Measurements from ENCODE around the gene RNF17. TPM values are rescaled to one million over a fixed set of nuclear protein-coding genes. Genes with fewer than 3 reads are reported as not detected.
"Not testable (repeated sequence)": the region's sequence is repeated elsewhere in the genome, so short reads cannot be mapped to it uniquely, and the experiment has no call there.

The RNF17 gene, protein sequence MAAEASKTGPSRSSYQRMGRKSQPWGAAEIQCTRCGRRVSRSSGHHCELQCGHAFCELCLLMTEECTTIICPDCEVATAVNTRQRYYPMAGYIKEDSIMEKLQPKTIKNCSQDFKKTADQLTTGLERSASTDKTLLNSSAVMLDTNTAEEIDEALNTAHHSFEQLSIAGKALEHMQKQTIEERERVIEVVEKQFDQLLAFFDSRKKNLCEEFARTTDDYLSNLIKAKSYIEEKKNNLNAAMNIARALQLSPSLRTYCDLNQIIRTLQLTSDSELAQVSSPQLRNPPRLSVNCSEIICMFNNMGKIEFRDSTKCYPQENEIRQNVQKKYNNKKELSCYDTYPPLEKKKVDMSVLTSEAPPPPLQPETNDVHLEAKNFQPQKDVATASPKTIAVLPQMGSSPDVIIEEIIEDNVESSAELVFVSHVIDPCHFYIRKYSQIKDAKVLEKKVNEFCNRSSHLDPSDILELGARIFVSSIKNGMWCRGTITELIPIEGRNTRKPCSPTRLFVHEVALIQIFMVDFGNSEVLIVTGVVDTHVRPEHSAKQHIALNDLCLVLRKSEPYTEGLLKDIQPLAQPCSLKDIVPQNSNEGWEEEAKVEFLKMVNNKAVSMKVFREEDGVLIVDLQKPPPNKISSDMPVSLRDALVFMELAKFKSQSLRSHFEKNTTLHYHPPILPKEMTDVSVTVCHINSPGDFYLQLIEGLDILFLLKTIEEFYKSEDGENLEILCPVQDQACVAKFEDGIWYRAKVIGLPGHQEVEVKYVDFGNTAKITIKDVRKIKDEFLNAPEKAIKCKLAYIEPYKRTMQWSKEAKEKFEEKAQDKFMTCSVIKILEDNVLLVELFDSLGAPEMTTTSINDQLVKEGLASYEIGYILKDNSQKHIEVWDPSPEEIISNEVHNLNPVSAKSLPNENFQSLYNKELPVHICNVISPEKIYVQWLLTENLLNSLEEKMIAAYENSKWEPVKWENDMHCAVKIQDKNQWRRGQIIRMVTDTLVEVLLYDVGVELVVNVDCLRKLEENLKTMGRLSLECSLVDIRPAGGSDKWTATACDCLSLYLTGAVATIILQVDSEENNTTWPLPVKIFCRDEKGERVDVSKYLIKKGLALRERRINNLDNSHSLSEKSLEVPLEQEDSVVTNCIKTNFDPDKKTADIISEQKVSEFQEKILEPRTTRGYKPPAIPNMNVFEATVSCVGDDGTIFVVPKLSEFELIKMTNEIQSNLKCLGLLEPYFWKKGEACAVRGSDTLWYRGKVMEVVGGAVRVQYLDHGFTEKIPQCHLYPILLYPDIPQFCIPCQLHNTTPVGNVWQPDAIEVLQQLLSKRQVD (N-terminal part only)
- total RNA-seq, result not detected

DNA sequence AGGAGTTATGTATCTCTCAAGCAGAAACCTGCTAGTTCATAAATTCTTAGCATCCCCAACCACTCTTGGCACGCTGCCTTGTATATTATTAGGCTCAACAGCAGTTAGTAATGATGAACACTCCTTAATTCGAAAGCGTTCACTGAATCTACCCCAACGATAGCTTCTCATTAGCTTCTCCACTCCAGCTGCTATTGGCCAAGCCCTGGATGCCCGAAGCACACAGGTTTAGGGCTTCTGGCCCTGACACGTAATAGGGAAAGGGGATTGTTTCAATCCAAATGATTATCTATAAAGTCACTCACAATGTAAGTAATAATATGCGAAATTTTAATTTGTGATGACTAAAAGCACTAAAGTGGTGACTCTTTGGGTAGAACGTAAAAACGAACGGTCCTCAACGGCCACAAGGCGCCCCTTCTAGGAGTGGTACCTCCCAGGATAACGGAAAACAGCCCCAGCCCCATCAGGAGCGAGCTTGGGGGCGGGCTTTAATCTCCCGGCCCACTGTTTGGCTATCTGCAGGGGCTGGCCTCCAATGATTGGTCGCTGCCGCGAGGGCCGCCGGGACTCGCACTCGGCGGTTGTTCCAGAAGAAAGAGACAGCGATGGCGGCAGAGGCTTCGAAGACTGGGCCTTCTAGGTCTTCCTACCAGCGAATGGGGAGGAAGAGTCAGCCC lies at the start of gene RNF17:
RNF17 (plus strand) TSS at position 574 of the 680 bp plus-strand sequence; CDS start at position 609, 35 bp downstream.
- no peak within 1 kb of the TSS for H3K27ac Mint-ChIP-seq
- no peak for DNase-seq (ENCODE audit: low spot score)

DNA sequence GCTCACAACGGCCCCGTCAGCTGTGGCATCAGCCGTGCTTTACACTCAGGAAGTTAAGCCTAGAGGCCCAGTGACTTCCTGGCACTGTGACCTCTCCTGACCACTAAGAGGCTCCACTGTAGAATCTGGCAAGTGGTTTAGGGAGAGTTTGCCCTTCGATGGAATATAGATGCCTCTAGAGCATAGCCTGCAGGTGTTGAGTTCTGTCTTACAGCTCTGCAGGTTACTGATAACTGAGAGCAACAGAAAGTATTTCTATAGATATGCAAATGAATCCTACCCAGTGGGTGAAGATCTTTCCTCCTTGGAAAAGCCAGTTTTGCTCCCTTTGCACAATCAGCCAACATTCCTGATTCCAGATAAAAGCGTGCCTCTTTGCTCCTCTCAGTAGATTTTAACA lies 48.0 kb upstream of the RNF17 start:
- no peak overlapping the region for H3K4me3 Mint-ChIP-seq
- DNase-seq (ENCODE audit: low spot score) (no peak), ATAC-seq (peak in 1 of 2 donors; percentile 36)
- H3K27ac Mint-ChIP-seq, result no peak overlapping the region
- H3K4me1 Mint-ChIP-seq (ENCODE audit: low read depth in 2 of 2), result peaks cover 0 to 4% of the 10 kb centered on the region in 2 donors
- no peaks in the 10 kb centered on the region for H3K36me3 Mint-ChIP-seq
- no peaks in the 10 kb centered on the region for H3K9me3 Mint-ChIP-seq
- peaks cover 0 to 3% of the 10 kb centered on the region in 2 donors for H3K27me3 Mint-ChIP-seq

More for the DNA sequence above, at the start of gene RNF17:
- H3K4me1 Mint-ChIP-seq (ENCODE audit: low read depth in 2 of 2), result no peaks in the 10 kb centered on the region
- H3K9me3 Mint-ChIP-seq, result no peaks in the 10 kb centered on the region
- peaks cover 11 to 23% of the 10 kb centered on the region in 2 donors for H3K27me3 Mint-ChIP-seq
- H3K4me3 Mint-ChIP-seq, result no peak within 1 kb of the TSS
- no peaks in the 10 kb centered on the region for H3K36me3 Mint-ChIP-seq
- no peak for ATAC-seq

DNA sequence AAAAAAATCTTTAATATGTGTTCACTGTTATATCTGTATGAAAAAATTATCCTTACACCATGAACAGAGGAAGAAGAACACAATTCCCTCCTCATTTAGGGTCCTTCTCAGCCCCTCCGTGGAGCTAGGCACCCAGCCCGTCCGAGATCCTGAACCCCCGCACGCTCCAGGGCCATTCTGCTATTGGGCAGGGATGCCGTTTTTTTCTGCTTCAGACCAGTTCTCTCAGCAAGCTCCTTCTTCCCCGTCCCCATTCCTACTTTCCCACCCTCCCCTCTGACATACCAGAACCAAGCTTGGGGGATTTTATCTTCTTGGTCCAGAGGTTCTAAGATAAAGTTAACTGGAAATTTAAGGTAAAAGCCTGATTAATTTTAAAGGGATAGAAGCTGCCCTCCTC lies 47.5 kb upstream of the RNF17 start:
- Mint-ChIP-seq H3K27ac (no peak overlapping the region), H3K36me3 (no peaks in the 10 kb centered on the region), H3K27me3 (peaks cover 0 to 4% of the 10 kb centered on the region in 2 donors), H3K4me1 (ENCODE audit: low read depth in 2 of 2) (peaks cover 0 to 4% of the 10 kb centered on the region in 2 donors), H3K9me3 (no peaks in the 10 kb centered on the region), H3K4me3 (no peak overlapping the region)
- DNase-seq (ENCODE audit: low spot score) (no peak), ATAC-seq (no peak)

DNA sequence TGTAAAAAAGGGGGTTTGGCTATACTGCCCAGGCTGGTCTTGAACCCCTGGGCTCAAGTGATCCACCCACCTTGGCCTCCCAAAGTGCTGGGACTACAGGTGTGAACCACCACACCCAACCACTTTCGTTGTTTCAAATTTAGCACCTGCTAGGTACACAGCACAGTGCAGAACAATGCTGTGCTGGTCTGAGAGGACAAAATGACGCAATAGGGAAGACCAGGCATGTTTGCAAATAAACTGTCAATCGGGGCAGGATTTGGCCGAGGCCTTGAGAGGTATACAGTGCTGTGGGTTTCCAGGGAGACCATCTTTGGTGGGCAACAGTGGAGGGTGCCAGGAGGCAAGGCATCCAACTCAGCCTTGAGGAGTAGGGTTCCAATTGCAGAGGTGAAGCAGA lies 46.8 kb upstream of the RNF17 start:
- Mint-ChIP-seq H3K4me3 (no peak overlapping the region), H3K27ac (no peak overlapping the region), H3K36me3 (no peaks in the 10 kb centered on the region), H3K27me3 (peaks cover 0 to 3% of the 10 kb centered on the region in 2 donors), H3K9me3 (no peaks in the 10 kb centered on the region), H3K4me1 (ENCODE audit: low read depth in 2 of 2) (peaks cover 0 to 4% of the 10 kb centered on the region in 2 donors)
- ATAC-seq (peak in 1 of 2 donors; percentile 14), DNase-seq (ENCODE audit: low spot score) (no peak)

DNA sequence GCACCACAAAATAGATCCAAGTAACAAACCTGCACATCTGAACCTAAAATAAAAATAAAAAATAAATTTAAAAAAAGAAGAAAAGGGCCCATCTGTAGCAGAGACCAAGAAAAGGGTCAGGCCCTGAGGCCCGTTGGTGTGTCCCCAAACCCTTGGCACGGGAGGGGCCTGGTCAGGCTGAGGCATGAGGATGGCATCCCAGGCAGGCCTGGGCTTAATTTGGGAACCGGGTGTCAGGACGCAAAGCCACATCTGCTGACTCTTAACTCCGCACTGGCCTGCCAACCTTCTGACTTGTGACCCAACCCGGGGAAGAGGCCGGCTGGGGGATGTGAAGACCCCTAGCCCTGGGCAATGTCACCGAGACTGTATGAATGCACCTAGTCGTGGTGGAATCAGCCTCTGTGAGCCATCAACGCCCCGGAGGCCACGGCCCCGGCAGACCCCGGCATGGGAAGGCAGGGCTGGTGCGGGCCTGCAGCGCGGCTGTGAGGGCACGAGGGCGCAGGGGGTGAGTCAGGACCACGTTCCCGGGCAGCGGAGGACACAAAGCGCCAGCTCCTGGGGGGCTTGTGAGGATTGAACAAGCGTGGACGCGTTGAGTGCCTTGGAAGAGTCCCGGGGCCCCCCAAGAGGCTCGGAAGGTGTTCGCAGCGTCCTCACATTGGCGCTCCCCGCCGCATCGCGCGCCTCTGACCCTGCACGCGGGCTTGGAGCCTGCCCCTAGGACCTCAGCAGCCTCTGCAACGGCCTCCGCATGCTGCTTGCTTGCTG lies 45.6 kb upstream of the RNF17 start:
- no peaks in the 10 kb centered on the region for H3K9me3 Mint-ChIP-seq
- no peak overlapping the region for H3K4me3 Mint-ChIP-seq
- no peak overlapping the region for H3K27ac Mint-ChIP-seq
- DNase-seq (ENCODE audit: low spot score), result no peak
- H3K36me3 Mint-ChIP-seq, result no peaks in the 10 kb centered on the region
- no peak for ATAC-seq
- peaks cover 0 to 3% of the 10 kb centered on the region in 2 donors for H3K27me3 Mint-ChIP-seq
- H3K4me1 Mint-ChIP-seq (ENCODE audit: low read depth in 2 of 2), result peaks cover 0 to 4% of the 10 kb centered on the region in 2 donors

DNA sequence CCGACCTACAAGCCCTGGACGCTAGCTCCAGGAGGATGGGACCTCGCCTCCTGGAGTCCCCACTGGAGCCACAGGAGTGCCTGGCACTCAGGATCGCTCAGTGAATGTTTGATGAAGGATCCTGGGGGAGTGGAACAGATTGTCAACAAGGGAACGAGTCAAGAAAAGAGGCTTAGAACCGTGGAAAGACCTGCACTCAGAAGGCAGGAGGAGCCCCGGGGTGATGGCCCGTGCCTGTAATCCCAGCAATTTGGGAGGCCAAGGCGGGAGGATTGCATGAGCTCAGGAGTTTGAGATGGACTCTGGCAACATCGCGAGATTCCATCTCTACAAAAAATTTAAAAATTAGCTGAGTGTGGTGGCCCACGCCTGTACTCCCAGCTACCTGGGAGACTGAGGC lies 44.8 kb upstream of the RNF17 start:
- peaks cover 0 to 4% of the 10 kb centered on the region in 2 donors for H3K4me1 Mint-ChIP-seq (ENCODE audit: low read depth in 2 of 2)
- H3K4me3 Mint-ChIP-seq, result no peak overlapping the region
- DNase-seq (ENCODE audit: low spot score), result no peak
- H3K36me3 Mint-ChIP-seq, result no peaks in the 10 kb centered on the region
- no peaks in the 10 kb centered on the region for H3K9me3 Mint-ChIP-seq
- no peak overlapping the region for H3K27ac Mint-ChIP-seq
- H3K27me3 Mint-ChIP-seq, result peaks cover 0 to 7% of the 10 kb centered on the region in 2 donors
- no peak for ATAC-seq

DNA sequence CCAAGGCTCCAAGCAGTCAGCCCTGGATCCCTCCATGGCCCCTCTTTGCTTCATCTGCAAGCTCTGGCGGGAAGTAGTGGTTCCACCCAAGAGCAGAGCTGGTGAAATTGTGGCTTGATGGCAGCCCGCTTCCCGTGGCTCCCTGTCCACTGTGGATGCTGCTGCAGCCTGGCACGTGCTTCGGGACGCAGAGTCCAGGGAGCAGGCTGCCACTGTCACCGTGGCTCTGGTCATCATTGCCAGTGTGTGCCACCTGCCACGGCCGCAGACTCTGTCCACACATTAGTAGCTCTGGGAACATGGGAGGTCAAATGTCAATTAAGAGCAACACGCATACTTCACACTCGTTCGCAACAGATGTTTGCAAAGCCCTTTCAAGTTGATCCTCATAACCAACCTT lies 40.8 kb upstream of the RNF17 start:
- H3K4me1 Mint-ChIP-seq (ENCODE audit: low read depth in 2 of 2), result no peaks in the 10 kb centered on the region
- H3K27me3 Mint-ChIP-seq, result peaks cover 14 to 16% of the 10 kb centered on the region in 2 donors
- H3K9me3 Mint-ChIP-seq, result no peaks in the 10 kb centered on the region
- peak overlapping the region in 1 of 2 donors; percentile 1 for H3K27ac Mint-ChIP-seq
- H3K4me3 Mint-ChIP-seq, result no peak overlapping the region
- ATAC-seq, result no peak
- no peaks in the 10 kb centered on the region for H3K36me3 Mint-ChIP-seq
- DNase-seq (ENCODE audit: low spot score), result no peak

DNA sequence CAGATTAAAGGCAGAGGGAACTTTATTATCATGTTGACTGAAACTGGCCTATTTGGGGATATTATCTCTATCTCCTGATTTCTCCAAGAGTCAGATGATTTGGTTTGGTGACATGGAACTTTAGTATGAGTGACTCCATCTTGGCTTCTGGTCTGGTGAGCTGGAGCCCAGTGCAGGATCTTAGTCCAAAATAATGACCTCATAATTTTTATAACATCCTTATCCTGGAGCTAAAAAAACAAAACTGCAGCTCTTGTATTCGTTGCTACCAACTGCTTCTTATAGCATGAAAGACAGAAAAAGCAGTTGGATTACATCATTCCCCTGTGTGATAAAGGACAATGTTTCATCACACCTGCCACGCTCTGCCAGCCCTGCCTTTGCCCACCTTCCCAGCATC lies 39.3 kb upstream of the RNF17 start:
- Mint-ChIP-seq H3K36me3 (no peaks in the 10 kb centered on the region), H3K9me3 (no peaks in the 10 kb centered on the region), H3K27ac (no peak overlapping the region), H3K27me3 (peaks cover 18 to 19% of the 10 kb centered on the region in 2 donors), H3K4me3 (no peak overlapping the region), H3K4me1 (ENCODE audit: low read depth in 2 of 2) (no peaks in the 10 kb centered on the region)
- no peak for DNase-seq (ENCODE audit: low spot score)
- no peak for ATAC-seq

DNA sequence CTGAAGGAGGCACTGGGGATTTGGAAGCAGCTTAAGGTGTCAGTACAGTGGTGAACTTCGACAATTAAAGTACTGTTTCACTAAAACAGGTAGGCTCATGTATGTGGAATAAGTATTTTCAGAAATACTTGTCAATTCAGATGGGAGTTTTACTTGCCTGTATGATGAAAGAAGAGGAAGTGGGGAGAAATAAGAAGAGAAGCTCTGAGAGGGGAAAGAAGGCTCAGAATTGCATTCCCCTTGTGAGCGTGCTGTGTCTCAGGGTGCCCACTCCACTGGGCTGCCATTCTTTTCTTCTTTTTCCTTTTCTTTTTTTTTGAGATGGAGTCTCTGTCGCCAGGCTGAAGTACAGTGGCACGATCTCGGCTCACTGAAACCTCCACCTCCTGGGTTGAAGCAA lies 38.6 kb upstream of the RNF17 start:
- DNase-seq (ENCODE audit: low spot score), result no peak
- H3K36me3 Mint-ChIP-seq, result no peaks in the 10 kb centered on the region
- H3K27ac Mint-ChIP-seq, result no peak overlapping the region
- H3K4me1 Mint-ChIP-seq (ENCODE audit: low read depth in 2 of 2), result no peaks in the 10 kb centered on the region
- H3K4me3 Mint-ChIP-seq, result no peak overlapping the region
- no peaks in the 10 kb centered on the region for H3K9me3 Mint-ChIP-seq
- ATAC-seq, result no peak
- peaks cover 18 to 19% of the 10 kb centered on the region in 2 donors for H3K27me3 Mint-ChIP-seq

DNA sequence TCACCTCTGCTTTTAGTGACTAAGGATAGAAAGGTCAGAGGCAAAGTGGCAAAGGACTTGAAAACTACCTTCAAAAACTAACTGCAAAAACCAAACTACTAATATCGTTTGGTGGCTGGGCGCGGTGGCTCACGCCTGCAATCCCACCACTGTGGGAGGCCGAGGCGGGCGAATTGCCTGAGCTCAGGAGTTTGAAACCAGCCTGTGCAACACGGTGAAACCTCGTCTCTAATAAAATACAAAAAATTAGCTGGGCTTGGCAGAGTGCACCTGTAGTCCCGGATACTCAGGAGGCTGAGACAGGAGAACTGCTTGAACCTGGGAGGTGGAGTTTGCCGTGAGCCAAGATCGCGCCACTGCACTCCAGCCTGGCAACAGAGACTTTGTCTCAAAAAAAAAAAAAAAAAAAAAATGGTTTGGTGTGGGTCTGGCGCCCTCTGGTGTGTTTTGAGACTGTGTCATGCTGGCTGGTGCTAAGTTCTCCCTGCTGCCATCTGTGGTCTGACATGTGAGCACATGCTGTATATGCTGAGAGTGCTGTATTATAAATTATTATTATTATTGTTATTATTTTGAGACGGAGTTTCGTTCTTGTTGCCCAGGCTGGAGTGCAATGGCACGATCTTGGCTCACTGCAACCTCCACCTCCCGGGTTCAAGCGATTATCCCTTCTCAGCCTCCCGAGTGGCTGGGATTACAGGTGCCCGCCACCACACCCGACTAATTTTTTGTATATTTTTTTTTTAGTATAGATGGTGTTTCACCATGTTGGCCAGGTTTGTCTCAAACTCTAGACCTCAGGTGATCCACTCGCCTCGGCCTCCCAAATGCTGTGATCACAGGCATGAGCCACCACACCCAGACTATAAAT lies 36.0 kb upstream of the RNF17 start:
- Mint-ChIP-seq H3K4me3 (no peak overlapping the region), H3K27ac (no peak overlapping the region), H3K4me1 (ENCODE audit: low read depth in 2 of 2) (peaks cover 0 to 6% of the 10 kb centered on the region in 2 donors), H3K9me3 (no peaks in the 10 kb centered on the region), H3K27me3 (peaks cover 15 to 26% of the 10 kb centered on the region in 2 donors), H3K36me3 (no peaks in the 10 kb centered on the region)
- no peak for DNase-seq (ENCODE audit: low spot score)
- peak; percentile 91 to 93 for ATAC-seq

DNA sequence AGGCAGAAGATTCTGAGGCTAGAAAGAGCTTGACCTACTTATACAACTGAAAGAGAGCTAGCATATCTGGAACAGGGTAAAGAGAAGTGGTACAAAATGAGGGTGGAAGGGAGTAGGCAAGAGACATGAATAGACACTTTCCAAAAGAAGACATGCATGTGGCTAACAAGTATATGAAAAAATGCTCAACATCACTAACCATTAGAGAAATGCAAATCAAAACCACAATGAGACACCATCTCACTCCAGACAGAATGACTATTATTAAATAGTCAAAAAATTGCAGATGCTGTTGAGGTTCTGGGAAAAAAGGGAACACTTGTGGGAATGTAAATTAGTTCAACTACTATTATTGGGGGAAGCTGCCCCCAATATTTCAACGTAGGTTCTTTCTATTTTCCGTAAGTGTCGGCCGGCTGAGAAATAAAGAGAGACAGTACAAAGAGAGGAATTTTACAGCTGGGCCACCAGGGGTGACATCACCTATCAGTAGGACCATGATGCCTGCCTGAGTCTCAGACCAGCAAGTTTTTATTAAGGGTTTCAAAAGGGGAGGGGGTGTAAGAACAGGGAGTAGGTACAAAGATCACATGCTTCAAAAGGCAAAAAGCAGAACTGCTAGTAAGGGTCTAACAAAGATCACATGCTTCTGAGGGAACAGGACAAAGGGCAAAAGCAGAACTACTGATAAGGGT lies 32.9 kb upstream of the RNF17 start:
- not testable (repeated sequence) for H3K36me3 Mint-ChIP-seq, H3K9me3 Mint-ChIP-seq
- ATAC-seq, result peak in 1 of 2 donors; percentile 47

More for the DNA sequence above, 32.9 kb upstream of the RNF17 start:
- not testable (repeated sequence) for H3K4me1 Mint-ChIP-seq (ENCODE audit: low read depth in 2 of 2); H3K27ac Mint-ChIP-seq; H3K4me3 Mint-ChIP-seq; DNase-seq (ENCODE audit: low spot score)
- peaks cover 5 to 14% of the 10 kb centered on the region in 2 donors for H3K27me3 Mint-ChIP-seq

All from natural killer cell treated with Interleukin-12 subunit alpha and Interleukin-12 subunit beta and Interleukin-15 and Interleukin-18, amount 100 ng/mL, for 72 hours (primary cell).